OCI-LY3 (cell line): ENCODE data around the gene PTRH2.

Experiments used
- CTCF ChIP-seq: fragments of 200-600, 300-600 bp; sonication (generic); IDR thresholded peaks from 2 replicates; pipeline ENCODE4 v1.5.1; 2014; ENCODE audit warnings: antibody characterized with exemption, low read length, low read depth
- EZH2phosphoT487 ChIP-seq: fragments of 200-600 bp; shearing (Covaris generic); IDR thresholded peaks from 2 replicates; pipeline ENCODE4 v1.6.1; 2018; ENCODE audit warnings: antibody characterized with exemption, mixed run types, low read depth

DNA sequence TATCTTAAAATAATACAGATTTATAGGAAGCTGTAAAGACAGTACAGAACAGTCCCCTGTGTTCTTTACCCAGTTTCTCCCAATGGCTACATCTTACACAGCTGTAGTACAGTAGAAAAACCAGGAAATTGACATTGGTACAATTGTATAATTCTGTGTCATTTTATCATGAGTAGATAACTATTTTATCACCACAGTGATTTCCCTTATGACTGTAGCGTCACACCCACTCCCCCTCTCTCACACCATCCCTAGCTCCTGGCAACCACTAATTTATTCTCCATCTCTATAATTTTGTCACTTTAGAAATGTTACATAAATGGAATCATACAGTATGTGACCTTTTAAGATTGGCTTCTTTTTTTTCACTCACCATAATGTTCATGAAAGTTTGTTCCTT lies 56.6 kb downstream of the PTRH2 start:
- TF ChIP-seq CTCF = no peak
- TF ChIP-seq EZH2phosphoT487 = no peak
